KG1 (cell line): ENCODE measurements around the gene RNF44.
A peak's percentile ranks its signal among the peaks of the same experiment; 100 is the strongest.
"Not testable (repeated sequence)": the region's sequence is repeated elsewhere in the genome, so short reads cannot be mapped to it uniquely, and the experiment has no call there.

ENCODE experiments used
- DNase-seq: peaks from one replicate; lab custom pipeline; 2025; lab: John Stamatoyannopoulos, UW

RNF44 gene

DNA sequence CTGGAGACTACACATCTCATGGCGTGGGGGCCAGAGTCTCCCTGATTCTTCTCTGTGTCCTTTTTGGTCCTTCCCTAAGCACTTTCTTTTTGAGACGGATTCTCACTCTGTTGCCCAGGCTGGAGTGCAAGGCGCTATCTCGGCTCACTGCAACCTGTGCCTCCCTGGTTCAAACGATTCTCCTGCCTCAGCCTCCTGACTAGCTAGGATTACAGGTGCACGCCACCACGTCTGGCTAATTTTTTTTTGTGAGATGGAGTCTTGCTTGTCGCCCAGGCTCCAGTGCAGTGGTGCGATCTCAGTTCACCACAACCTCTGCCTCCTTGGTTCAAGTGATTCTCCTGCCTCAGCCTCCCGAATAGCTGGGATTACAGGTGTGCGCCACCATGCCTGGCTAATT is 13.7 kb upstream of the RNF44 start:
- DNase-seq: not testable (repeated sequence)

DNA sequence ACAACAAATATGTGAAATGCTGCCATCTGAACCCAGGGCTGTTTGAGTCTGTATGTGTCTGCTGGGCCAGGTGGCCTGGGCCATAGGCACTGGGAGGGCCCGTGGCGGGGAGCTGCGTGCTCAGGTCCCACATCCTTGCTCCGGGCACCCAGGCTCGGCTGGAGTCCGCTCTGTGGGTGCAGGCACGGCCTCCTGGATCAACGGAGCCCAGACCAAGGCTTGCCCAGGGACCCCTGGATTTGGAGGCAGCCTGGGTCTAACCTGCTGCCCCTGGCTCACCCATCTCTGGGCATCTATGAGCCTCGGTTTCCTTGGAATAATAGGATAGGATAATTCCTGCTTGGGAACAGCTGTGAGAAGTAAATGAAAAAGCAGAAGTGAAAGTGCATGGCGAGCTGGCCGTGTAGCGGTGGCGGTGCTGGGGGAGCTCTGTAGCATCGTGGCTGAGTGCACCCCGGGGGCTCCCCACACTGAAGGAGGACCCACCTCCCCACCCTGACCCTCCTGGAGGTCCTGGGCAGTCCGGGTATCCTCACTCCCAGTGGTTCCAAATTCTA is 13.2 kb upstream of the RNF44 start:
- no peak for DNase-seq

DNA sequence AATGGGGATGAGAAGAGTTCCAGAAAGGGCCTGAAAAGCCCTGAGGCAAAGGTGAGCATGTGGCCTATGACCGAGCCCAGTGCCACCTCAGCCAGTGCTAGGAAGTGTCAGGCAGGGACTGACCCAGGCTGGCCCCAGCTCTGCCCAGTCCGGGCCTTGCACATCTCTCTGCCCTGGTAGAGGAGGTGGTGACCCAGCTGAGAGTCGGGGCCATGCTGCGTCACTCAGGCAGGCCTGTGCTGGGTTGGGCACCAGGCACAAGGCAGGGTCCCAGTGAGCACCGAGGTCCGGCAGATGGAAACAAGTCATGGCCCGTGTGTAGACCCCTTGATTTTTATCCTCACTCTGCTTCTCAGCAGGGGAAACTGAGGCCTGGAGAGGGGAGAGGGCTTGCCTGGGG is 12.7 kb upstream of the RNF44 start:
- DNase-seq: no peak

DNA sequence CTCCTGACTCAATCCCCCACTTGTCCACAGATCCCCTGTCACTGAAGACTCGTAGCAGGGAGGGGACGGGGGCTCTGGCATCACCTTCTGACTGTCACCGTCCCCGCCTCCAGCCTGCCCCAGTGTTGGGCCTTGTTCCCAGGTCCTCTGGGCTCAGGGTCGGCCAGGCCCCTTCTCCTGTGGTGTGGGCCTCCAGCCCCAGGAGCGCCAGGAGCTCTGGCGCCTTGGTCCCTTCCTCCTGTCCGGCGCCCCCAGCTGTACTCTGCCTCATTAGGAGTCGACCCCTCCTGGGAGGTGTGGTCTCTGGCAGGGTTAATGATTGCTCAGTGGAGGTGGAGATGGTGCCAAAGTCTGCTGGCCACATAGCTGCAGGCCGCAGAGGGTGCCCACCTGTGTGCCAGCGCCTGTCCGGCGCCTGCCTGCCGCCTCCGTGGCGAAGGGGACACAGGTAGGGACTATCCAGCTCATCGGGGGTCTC is 11.8 kb upstream of the RNF44 start, which contains the start of gene CDHR2:
Gene CDHR2, plus strand, starts transcription at position 376 of the 478 bp plus-strand sequence. CDS start 16,011 bp downstream, outside the sequence.
- no peak for DNase-seq

DNA sequence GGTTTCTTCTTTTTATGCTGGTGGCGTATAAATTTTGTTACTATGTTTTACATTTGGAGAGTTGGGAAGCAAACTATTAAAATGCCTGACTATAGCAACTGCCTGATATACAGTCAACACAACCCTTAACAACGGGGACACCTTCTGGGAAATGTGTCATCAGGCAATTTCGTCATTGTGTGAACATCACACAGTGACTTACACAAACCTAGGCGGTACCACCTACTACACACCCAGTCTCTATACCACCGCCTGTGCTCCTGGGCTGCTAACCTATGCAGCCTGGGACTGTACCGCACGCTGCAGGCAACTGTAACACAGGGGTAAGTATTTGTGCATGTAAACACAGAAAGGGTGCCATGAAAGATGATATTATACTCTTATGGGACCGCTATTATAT is 10.6 kb upstream of the RNF44 start:
- DNase-seq: no peak

DNA sequence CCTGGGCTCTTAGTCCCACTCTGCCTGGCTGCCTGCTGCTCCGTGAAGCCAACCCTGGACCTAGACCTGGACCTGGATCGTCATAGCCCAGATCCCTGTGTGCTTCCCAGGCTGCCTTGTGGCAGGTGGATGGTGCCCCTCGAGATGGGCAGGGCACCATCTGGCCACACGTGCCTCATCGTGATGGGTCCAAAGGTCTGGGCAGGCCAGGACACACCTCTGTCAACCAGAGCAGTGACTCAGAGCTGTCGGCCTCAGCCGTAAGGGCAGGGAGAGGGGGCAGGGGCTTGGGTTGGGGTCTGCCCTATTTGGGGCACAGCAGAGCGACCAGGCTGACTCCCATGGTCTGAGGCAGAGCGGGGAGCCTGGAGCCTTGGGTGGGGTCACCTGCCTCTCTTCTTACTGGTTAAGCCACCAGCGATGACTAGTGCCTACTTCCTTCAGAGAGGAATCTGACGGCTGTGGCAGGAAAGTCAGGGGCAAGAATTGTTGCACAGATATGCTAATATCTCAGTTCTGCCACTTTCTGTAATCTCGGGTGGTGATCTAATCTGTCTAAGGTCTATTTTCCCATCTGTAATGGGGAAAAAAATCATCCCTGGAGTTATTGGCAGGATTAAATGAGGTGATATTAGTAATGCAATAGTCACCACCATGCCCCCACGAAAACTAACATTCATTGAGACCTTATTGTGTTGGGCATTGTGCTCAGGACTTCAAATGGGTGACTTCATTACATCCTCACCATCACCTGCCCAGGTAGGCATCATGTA is 8.7 kb upstream of the RNF44 start:
- DNase-seq: no peak

DNA sequence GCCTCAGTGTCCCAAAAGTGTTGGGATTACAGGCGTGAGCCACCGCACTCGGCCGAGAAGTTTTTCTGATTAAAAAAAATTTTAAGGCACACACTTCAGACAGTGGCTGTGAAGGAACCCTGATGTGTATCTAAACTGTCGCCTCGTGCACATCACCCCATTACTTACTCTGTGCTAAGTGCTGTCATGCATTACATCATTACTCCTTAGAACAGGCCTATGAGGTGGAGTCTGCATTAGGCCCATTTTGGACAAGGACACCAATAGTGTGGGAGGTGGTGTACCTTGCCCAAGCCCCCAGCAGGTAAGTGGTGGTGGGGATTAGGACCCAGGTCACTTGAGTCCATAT is 8.2 kb upstream of the RNF44 start:
- no peak for DNase-seq

DNA sequence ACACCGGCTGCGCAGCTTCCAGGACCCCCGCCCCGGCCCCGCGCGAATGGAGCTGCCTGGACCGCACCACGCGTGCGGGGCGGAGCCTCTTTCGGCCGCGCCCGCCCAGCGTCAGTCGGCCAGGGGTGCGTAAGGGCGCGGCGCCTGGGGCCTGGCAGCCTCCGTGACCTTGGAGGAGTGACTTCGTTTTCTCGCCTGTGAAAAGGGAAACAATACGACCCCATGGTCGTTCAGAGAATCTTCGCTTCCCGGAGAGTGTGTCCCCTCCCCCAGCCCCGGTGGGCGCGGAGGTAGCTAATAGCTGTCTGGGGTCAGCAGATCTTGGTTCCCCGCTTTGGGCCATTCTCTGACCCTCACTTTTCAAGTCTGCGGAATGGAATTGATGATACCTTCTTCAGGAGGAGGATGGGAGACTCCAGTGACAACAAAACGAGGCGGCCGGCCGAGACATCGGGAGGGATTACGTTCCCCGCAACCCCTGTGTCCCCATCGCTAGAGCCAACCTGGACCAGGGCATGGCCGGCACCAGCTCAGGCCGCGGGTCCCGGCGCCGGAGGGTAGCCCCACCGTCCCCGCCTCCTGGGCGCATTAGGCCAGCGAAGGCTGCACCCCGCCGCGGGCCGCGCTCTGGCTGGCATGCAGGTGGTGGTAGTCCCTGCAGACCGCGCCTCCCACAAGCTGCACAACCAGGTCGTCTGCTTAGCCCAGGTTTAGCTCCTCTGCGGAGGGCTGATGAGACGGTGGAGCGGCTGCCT is 6.4 kb upstream of the RNF44 start:
- peak; percentile 74 for DNase-seq

DNA sequence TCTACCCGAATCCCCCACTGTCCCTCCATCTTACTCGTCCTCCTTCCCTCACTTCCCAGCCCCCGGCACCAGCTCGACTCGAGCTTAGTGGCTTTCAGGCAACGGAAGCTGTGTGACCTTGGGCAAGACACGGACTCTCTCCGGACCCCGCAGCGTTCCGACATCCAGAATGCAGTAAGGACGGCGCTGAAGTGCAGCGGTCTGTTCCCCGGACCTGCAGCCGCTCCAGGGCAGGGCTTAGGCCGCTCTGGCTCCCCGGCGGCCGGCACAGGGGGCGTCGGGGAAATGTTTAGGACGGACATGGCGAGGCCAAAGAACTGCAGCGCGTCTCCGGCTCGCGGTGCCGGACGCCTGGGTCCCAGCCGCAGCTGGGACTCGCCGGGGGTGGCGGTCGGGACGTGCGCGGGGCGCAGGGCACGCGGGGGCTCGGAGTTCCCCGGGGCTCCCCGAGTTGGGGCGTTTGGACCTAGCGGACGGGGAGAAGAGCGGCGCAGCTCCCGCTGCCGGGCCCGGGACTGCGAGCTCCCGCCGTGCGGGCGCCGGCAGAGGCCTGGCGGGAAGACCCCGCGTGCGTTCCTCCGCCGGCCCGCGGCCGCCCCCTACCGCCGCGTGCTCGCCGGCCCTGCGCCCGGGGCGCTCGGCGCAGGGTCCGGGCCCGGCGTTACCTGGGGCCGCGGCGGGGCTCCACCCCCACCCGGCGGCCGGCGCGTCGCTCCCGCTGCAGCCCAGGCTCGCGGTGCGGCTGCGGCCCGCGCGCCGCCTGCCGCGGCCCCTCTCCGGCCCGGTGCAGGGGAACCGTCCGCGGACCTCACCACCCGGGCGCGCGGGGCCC is 5.6 kb upstream of the RNF44 start:
- no peak for DNase-seq

DNA sequence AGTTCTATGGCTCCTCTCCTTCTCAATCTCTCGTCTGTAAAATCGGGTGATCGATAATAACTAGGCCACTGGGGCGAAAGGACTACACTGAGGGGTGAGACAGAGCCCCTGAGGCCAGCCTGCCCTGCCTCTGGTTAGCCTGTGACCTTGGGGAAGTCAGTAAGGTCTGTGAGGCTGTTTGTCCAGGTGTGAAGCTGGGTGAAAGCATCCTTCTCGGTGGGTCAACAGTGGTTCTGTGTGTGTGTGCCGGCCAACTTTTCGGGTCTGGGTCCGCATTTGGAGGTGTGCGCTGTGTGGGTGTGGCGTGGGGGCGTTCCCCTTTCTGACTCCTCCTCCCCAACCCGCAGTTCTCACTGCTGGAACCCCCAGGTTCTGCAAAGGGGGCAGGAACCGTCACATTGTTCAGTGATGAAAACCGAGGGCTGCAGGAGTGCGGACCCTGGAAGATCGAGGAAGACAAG is 5.0 kb upstream of the RNF44 start:
- DNase-seq: peak; percentile 58

DNA sequence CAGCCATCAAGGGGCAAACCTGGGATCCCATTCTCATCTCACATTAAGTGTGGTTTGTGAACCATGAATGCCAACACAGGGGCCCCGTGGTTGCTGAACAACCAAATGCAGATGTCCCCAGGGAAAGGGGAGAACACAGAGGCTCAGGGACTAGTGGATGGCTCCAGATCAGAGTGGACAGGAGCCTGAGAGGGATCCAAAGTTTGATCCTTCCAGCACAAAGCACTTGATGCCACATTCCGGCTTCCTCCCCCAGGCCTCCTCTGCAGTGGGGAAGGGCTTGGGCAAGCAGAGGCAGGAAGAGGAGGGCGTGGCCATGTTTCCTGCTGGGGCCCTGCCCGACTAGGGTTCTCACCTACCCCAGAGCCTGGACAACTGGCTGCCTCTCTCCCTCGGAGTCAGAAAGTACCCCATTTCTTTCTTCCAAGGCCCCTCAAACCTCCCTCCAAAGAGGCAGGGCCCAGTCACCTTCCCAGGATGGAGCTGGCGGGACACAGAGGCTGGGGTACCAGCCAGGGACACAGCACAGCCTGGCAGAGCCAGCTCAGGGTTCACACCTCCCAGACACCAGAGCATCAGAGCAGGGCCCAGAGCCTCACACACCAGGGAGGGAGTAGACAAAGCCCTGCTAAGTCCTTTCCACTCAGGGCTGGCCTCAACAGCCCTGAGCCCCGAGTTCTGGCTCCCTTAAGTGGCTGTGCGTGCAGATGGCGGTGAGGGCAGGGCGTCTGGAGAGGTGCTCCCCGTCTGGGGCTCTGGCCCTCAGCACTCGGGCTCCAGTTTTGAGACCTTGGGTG is 4.3 kb upstream of the RNF44 start:
- DNase-seq: peak; percentile 63

DNA sequence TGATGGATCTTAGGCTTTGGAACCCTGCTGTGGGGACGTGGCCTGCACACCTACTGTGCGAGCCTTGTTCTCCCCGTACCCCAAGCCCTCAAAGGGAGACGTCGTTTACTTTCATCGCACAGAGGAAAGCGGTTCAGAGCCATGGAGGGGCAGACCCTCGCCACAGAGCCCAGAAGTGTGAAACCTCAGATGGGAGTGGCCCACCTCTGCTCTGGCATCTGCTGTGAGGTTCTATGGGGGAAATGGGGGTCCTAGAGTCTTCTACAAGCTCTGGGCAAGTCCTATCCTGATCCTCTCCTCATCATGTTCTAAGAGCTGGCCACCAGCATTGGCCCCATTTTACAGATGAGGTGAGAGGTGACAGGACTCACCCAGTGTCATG is 3.7 kb upstream of the RNF44 start:
- DNase-seq: no peak

DNA sequence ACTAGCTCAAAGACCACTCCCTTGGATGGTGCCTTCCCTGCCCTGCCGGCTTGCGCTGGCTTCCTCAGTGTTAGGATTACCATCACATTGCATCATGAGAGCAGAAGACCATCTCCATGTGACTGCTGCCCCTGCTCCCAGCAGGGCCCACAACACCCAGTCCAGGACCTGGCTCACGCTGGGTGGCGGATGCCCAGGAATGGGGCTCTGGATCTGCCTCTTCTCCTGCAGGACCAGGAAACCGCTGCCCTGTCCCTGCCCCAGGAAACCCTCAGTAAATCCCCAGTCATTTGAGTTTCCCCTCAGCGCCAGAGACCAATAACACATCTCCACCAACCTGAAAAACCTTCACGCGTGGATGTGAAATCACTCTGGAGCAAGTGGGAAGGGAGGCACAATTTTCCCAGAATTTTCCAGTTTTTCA is 3.3 kb upstream of the RNF44 start:
- no peak for DNase-seq

DNA sequence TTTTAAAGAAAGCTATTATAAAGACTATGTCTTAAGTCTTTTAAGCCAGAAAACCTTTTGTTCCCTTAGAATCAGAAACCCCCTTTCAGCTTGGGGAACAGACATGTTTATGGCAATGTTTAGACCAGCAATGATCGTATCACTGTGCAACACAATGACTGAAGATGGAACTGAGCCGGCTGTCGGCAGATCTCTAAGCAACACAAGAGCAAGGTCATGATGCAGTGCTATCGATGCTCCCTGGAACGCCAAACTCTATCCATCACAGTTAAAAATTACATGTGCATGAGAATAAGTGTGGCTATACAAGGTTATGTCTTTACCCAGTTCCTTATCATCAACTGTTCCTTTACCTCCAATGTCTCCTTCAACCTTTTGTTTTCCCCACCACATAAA is 1.8 kb upstream of the RNF44 start:
- DNase-seq: no peak

DNA sequence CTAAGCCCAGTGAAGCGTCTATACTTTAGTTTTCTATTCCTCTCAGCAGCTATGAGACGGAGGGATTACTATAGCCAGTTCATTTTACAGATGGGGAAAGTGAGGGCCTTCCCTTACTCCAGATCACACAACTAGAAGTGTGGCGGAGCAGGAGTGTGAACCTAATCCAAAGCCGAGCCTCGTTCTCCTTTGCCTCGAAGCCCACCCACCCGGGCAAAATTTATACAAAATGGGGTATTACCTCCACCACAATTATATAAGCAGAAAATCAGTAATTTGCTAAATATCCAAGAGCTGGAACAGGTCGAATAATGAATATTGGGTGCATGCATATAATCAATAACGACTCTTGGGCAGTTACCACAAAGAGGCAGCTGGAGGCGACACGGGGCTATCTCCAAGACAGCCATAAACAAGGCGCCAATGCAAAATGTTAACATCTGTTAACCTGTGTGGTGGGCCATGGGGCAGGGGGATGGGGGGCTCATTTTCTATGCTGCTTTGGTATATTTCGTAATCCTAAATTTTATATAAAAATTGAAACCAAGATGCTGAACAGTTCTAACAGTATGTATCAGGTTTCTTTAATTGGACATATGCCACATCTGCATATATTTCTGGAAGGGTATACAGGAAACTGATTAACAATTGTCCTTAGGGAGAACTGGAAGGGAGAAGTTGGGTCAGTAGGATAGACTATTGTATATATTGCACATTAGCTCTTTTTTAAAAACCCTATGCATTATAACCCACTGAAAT is 1.2 kb upstream of the RNF44 start:
- DNase-seq: no peak

DNA sequence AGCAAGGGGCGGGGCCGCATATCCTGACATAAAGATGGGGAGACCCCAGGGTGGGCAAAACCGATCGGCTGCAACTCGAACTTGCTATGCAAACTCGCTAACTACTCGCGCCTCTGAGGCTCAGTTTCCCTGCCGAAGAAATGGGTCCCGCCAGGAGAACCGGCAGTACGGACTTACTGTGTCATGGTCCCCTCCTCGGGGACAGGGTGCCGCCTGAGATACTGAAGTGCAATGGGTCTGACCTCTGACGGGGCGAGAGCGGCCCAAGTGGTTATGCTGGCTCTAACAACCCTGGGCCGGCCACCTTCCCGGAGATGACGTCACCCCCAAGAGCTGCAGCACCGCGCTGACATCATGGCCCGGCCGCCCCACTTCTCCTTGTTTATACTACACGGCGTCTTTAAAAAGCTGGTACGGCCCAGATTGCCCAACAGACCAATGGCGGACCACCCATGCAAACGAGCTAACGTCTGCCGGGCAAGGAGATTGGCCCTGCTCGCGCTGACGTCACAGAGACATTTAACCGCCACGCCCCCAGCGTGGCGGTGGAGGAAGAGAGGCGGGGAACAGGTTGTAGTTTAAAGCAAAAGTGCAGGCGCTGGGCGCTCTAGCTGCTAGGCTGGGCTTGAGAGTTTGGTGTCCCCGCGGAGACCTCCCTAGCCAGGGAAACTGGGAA is 490 bp upstream of the RNF44 start:
- DNase-seq: peak; percentile 99

DNA sequence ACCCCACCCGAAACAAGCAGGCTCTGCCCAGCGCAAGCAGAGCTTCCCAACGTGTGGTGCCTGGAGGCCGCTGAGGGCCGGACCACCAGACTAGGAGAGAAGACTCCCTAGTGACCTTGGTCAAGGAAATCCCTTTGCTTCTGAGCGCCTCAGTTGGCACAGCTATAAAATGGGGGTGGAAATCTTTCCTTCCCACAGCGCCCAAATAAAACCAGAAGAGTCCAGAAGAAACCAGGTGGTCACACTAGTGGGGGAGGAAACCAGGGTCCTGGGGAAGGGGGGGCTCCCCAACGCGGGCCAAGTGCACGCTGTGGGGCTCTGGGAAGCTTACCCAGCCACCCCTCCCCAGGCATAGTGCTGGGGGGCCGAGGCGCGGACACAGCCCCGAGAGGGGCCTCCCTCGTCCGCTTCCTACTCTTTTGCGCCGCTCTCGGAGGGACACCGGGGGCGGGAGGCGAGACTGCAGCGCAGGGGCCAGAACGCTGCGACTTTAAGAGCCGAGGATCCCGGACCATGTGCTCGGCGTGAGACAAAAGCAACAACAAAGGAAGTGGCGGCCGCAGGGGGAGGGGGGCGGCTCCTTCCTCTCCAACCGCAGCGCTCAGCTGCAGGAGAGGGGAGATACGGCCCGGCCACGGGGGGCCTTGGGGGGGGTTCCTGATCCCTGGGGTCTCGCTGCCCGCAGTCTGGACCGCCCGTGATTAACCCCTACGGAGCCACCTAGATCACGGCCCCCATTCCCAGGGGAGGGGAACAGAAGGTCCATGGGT is 885 bp downstream of the RNF44 start:
- peak; percentile 62 for DNase-seq

DNA sequence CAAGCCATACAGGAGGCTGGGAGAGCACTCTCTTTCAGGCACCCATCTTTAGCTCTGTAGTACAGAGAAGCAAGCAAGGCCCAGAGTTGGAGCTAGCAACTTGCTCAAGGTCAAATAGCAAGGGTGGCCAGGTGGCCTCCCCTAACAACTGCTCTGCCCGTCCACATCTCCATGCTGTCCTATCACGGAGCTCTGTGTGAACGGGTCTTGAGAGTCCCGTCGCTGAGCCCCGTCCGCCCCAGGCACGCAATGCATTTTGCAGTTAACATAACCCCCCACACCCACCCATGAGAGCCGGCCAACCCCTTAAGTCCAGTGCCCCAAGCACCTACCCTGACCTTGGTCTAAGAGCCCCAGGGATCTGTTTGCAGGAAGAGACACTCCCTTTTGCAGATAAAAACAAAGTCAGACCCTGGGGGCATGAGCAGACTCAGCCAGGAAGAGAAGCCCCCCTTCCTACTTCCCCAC is 1.5 kb downstream of the RNF44 start:
- DNase-seq: no peak

DNA sequence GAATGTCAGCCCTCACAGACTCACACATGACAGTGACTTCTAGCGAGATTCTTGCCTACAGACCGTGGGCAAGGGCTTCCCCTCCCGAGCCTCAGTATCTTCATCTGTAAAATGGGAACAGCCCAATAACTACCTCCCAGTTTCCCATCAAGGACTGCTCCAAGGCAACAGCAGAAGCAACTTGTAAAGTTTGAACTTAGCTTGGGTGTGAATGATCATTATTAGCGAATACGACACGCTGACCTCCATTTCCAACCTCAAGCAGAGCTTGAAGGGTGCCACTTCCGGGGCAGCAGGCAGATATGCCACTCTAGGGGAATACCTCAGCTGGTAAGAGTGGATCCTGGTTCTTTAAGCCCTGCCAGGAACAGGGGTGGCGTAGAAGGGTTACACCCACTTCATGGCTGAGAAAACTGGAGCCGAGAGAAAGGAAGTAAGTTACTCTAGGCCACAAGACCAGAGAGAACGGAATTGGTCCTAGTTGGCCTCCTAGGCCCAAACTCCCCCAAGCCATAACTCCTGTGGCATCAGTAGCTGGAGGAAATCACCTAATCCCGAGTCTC is 2.0 kb downstream of the RNF44 start:
- DNase-seq: peak; percentile 23
